ENCODE measurements around the gene GNAT3. TPM values are rescaled to one million over a fixed set of nuclear protein-coding genes. Genes with fewer than 3 reads are reported as not detected.

Gene GNAT3
- total and polyA plus RNA-seq, 2 donors (not counting 3 experiments of a cell fraction or from before 2014, with no cell fraction given), result not detected

GRCh38 chr7:80460857-80461256 is 51.0 kb downstream of the GNAT3 start:
- Histone ChIP-seq H3K4me3 (replicated peaks in 1 of 3; ENCODE audit: insufficient read depth in 1 of 3, low read depth in 1 of 3, low read length in 3 of 3) (no peak overlapping the region), H2AFZ (ENCODE audit: low read depth, low read length) (no peak overlapping the region), H4K20me1 (replicated peaks; ENCODE audit: control insufficient read depth, extremely low read depth, insufficient read depth, low read length) (no peaks in the 10 kb centered on the region), H3K36me3 (ENCODE audit: control insufficient read depth in 2 of 2, extremely low read depth in 1 of 2, insufficient read depth in 2 of 2, low read length in 2 of 2) (no peaks in the 10 kb centered on the region), H3K79me2 (ENCODE audit: control insufficient read depth, insufficient read depth, low read length) (no peaks in the 10 kb centered on the region), H3K9me3 (replicated peaks; ENCODE audit: control insufficient read depth, insufficient read depth, low read length) (no peaks in the 10 kb centered on the region), H3K9ac (replicated peaks; ENCODE audit: extremely low read depth, insufficient read depth, low read length) (no peak overlapping the region), H3K27me3 (ENCODE audit: control insufficient read depth in 2 of 2, insufficient read depth in 2 of 2, low read length in 2 of 2) (no peaks in the 10 kb centered on the region), H3K4me1 (ENCODE audit: control insufficient read depth, extremely low read depth, insufficient read depth, low read length) (no peaks in the 10 kb centered on the region), H3K27ac (ENCODE audit: insufficient read depth, low read depth, low read length) (no peak overlapping the region), H3K9me1 (replicated peaks; ENCODE audit: control insufficient read depth, extremely low read depth, insufficient read depth, low read length) (no peaks in the 10 kb centered on the region), H3K4me2 (ENCODE audit: insufficient read depth, low read length) (no peak overlapping the region)
- no peak for FAIRE-seq
- intact Hi-C loops (cut with micrococcal nuclease) (no loop called here), dilution Hi-C loops (cut with MboI; ENCODE audit: extremely low pct_ligation_motif_present, low sequenced_read_pairs) (no loop called here)
- CTCF ChIA-PET, result no interaction called here
- BruUV-seq (replicated peaks), result no TSS peak
- no peak for TF ChIP-seq EZH2 (IDR thresholded peaks at IDR 0.05; ENCODE audit: borderline replicate concordance, low read depth, low read length, severe bottlenecking)
- TF ChIP-seq GATA2 (IDR thresholded peaks at IDR 0.05; ENCODE audit: insufficient read depth, insufficient read length, low read depth, low read length), result no peak
- TF ChIP-seq MYC (IDR thresholded peaks at IDR 0.05; ENCODE audit: low read depth, low read length), result no peak
- TF ChIP-seq CTCF (IDR thresholded peaks at IDR 0.05; ENCODE audit: extremely low read depth in 1 of 2, insufficient read depth in 1 of 2, low read depth in 1 of 2, low read length in 2 of 2), result no peak
- no peak for TF ChIP-seq MAX (IDR thresholded peaks at IDR 0.05; ENCODE audit: insufficient read depth, insufficient read length)
- TF ChIP-seq POLR2AphosphoS5 (IDR thresholded peaks at IDR 0.05; ENCODE audit: insufficient read depth, low read depth, low read length), result no peak
- TF ChIP-seq FOS (IDR thresholded peaks at IDR 0.05; ENCODE audit: borderline replicate concordance, insufficient read depth, low read length), result no peak
- TF ChIP-seq POLR2A (IDR thresholded peaks at IDR 0.05; ENCODE audit: low read depth, low read length), result no peak
- no peak for TF ChIP-seq JUN (IDR thresholded peaks at IDR 0.05; ENCODE audit: borderline replicate concordance, insufficient read depth, insufficient read length, low read depth)
- POLR2A ChIA-PET, result no interaction called here
- no peak for DNase-seq (ENCODE audit: low read depth, low spot score)

Measured in endothelial cell of umbilical vein (primary cell).